Panc1 (cell line): ENCODE measurements around the gene ERN2. TPM values are rescaled to one million over a fixed set of nuclear protein-coding genes. Genes with fewer than 3 reads are reported as not detected.

Source experiments
- ATAC-seq: fragments of 200-7000 bp; cut with Tn5 transposase; 2 replicates; pipeline ENCODE4 v1.9.1; 2020; ENCODE audit warnings: mild to moderate bottlenecking, moderate library complexity
- BruUV-seq: library from RNA; stranded (reverse); fragments of 400-500 nt; replicated peaks from 2 replicates; lab custom pipeline; 2021; lab: Mats Ljungman, UMichigan
- CTCF ChIA-PET: fragments of 300-600 bp; sonication (Branson Sonifier 250); formaldehyde crosslinking; loops from one replicate; lab custom pipeline; 2022; ENCODE audit warnings: antibody characterized with exemption; lab: Charles Lee
- POLR2A ChIA-PET: fragments of 300-600 bp; sonication (Branson Sonifier 250); formaldehyde crosslinking; loops from one replicate; lab custom pipeline; 2022; ENCODE audit warnings: antibody characterized with exemption; lab: Charles Lee
- DNase-seq: peaks from one replicate; pipeline ENCODE4 v3.0.0-alpha.2; 2010; ENCODE audit warnings: low read depth, low spot score
- H3K27ac ChIP-seq: 2 replicates; pipeline ENCODE4 v1.5.1; 2011; ENCODE audit warnings: mild to moderate bottlenecking, low read length, inconsistent platforms
- H3K27me3 ChIP-seq: fragments of 200-500 bp; sonication (Bioruptor generic); 2 replicates; pipeline ENCODE4 v1.6.0; 2014; ENCODE audit warnings: low read length, inconsistent platforms; ENCODE audit not compliant: control insufficient read depth, insufficient read depth
- H3K36me3 ChIP-seq: fragments of 200-500 bp; sonication (Bioruptor generic); 2 replicates; pipeline ENCODE4 v1.5.1; 2014; ENCODE audit warnings: inconsistent platforms, mild to moderate bottlenecking, low read length, moderate library complexity; ENCODE audit not compliant: control insufficient read depth, insufficient read depth
- H3K4me1 ChIP-seq: 2 replicates; pipeline ENCODE4 v1.5.1; 2011; ENCODE audit warnings: inconsistent platforms, mild to moderate bottlenecking, low read length, moderate library complexity; ENCODE audit not compliant: control insufficient read depth, insufficient read depth
- H3K4me3 ChIP-seq, 2 experiments: 2 replicates each; pipeline ENCODE4 v1.5.1; 2011 to 2012; ENCODE audit warnings: low read depth in 2 of 2, low read length in 2 of 2, mild to moderate bottlenecking in 2 of 2, inconsistent platforms in 1 of 2, moderate library complexity in 1 of 2
- H3K9me3 ChIP-seq: fragments of 200-500 bp; sonication (Bioruptor generic); 2 replicates; pipeline ENCODE4 v1.5.1; 2014; ENCODE audit warnings: low read depth, mild to moderate bottlenecking, inconsistent platforms, low read length, moderate library complexity; ENCODE audit not compliant: control insufficient read depth, insufficient read depth
- CTCF ChIP-seq: fragments of 450-650 bp; IDR thresholded peaks from 2 replicates; pipeline ENCODE4 v1.5.1; 2017; ENCODE audit warnings: mild to moderate bottlenecking
- POLR2AphosphoS5 ChIP-seq: IDR thresholded peaks from 2 replicates; pipeline ENCODE4 v1.6.1; 2012; ENCODE audit warnings: mild to moderate bottlenecking, low read depth, low read length, moderate library complexity
- SIN3A ChIP-seq: IDR thresholded peaks from 2 replicates; pipeline ENCODE4 v1.6.1; 2012; ENCODE audit warnings: low read depth, mild to moderate bottlenecking, low read length, moderate library complexity, borderline replicate concordance; ENCODE audit not compliant: insufficient read depth
- TCF7L2 ChIP-seq: IDR thresholded peaks from 2 replicates; pipeline ENCODE4 v1.6.1; 2011; ENCODE audit warnings: mild to moderate bottlenecking, low read depth, low read length, inconsistent platforms
- in situ Hi-C: cut with HindIII; loops from 2 replicates; pipeline ENCODE4 v1.10.0; 2016; ENCODE audit warnings: low sequenced_read_pairs, low pct_unique_long_range_greater_than_20kb
- intact Hi-C: fragments of 100-400 bp; cut with micrococcal nuclease; formaldehyde crosslinking; loops from one replicate; pipeline ENCODE4 v1.10.0; 2022; ENCODE audit not compliant: unreplicated experiment
- total RNA-seq: library from RNA; stranded (reverse); gene quantifications from one replicate; pipeline ENCODE4 v1.2.1, GENCODE V29; 2021; ENCODE audit not compliant: unreplicated experiment
- TF ChIP-seq, protein P1 (sequence below), 2 experiments: IDR thresholded peaks; 2 replicates each; pipeline ENCODE4 v1.6.1; 2011 to 2012; ENCODE audit warnings: low read depth in 2 of 2, control low read depth in 1 of 2, low read length in 1 of 2, mild to moderate bottlenecking in 1 of 2, moderate library complexity in 1 of 2; ENCODE audit not compliant: insufficient read depth in 1 of 2

ERN2 gene
- total RNA-seq, 1 experiment from 2014 or later = not detected

- in situ Hi-C loops (no loop called here), intact Hi-C loops (no loop called here)
- Histone ChIP-seq H3K27ac (no peak overlapping the region), H3K4me3 (no peak overlapping the region), H3K4me1 (no peaks in the 10 kb centered on the region), H3K27me3 (no peaks in the 10 kb centered on the region), H3K36me3 (peaks cover 5% of the 10 kb centered on the region), H3K9me3 (no peaks in the 10 kb centered on the region)
- ATAC-seq = peak; percentile 9; the same call in 1 of the 2 replicates
- TF ChIP-seq POLR2AphosphoS5 (no peak), TCF7L2 (no peak), CTCF (no peak), SIN3A (no peak)
- TF ChIP-seq, protein P1, sequence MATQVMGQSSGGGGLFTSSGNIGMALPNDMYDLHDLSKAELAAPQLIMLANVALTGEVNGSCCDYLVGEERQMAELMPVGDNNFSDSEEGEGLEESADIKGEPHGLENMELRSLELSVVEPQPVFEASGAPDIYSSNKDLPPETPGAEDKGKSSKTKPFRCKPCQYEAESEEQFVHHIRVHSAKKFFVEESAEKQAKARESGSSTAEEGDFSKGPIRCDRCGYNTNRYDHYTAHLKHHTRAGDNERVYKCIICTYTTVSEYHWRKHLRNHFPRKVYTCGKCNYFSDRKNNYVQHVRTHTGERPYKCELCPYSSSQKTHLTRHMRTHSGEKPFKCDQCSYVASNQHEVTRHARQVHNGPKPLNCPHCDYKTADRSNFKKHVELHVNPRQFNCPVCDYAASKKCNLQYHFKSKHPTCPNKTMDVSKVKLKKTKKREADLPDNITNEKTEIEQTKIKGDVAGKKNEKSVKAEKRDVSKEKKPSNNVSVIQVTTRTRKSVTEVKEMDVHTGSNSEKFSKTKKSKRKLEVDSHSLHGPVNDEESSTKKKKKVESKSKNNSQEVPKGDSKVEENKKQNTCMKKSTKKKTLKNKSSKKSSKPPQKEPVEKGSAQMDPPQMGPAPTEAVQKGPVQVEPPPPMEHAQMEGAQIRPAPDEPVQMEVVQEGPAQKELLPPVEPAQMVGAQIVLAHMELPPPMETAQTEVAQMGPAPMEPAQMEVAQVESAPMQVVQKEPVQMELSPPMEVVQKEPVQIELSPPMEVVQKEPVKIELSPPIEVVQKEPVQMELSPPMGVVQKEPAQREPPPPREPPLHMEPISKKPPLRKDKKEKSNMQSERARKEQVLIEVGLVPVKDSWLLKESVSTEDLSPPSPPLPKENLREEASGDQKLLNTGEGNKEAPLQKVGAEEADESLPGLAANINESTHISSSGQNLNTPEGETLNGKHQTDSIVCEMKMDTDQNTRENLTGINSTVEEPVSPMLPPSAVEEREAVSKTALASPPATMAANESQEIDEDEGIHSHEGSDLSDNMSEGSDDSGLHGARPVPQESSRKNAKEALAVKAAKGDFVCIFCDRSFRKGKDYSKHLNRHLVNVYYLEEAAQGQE (IDR thresholded peaks at IDR 0.05; ENCODE audit: insufficient read depth in 1 of 2, low read depth in 2 of 2, low read length in 1 of 2) = no peak
- BruUV-seq = no TSS peak
- no peak for DNase-seq
- ChIA-PET CTCF (no interaction called here), POLR2A (no interaction called here)
These were observed 20.7 kb downstream of the ERN2 start for GRCh38 chr16:23692190-23692837.

DNA sequence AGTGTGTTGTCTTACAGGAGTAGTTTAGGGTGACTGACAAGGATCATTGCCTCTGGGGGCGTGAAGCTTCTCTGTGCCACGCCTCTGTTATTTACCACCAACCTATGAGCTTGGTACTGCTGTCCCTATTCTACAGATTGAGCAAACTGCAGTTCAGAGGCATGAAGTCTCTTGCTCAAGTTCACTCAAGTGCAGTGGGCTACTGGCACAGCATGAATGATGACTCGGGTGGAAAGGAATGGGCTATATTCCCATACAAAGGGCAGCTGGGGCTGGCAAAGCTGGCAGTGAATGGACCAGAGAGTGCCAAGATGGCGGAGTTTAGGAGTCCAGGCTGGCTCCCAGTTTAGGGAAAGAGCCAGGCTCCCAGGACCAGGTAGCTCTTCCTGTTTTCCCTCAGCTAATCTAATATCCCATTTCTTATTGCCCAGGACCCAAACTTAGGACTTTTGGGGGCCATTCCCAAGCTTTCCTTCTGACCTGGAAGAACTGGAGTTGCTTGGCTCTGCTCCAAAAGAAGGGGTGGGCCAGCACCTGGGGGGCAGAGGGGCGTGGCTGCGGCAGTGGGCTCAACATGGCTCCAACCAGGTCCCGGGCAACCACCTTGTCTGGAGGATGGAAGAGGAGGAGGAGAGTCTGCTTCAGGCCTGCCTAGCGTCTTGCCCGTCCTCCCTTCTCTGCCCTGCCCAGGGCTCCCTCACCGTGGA, 21.4 kb downstream of the ERN2 start:
- TF ChIP-seq POLR2AphosphoS5 (no peak; the same call in 1 of the 2 replicates), CTCF (no peak), TCF7L2 (no peak), SIN3A (no peak)
- TF ChIP-seq, protein P1 (IDR thresholded peaks at IDR 0.05; ENCODE audit: insufficient read depth in 1 of 2, low read depth in 2 of 2, low read length in 1 of 2) = no peak
- peak; percentile 22 for ATAC-seq
- H3K4me1 ChIP-seq = no peaks in the 10 kb centered on the region
- H3K27ac ChIP-seq = no peak overlapping the region
- H3K4me3 ChIP-seq = no peak overlapping the region
- POLR2A ChIA-PET = interaction anchor here (0.8 kb wide), 1 partner anchor 12 kb away, joined by 3 read pairs; no protein-coding TSS in a partner anchor
- no TSS peak for BruUV-seq
- intact Hi-C loops (no loop called here), in situ Hi-C loops (no loop called here)
- CTCF ChIA-PET = interaction anchor here (0.6 kb wide), 1 partner anchor 69 kb away, joined by 9 read pairs; no protein-coding TSS in a partner anchor
- no peak for DNase-seq
- peaks cover 8% of the 10 kb centered on the region for H3K36me3 ChIP-seq
- no peaks in the 10 kb centered on the region for H3K27me3 ChIP-seq
- no peaks in the 10 kb centered on the region for H3K9me3 ChIP-seq
